Measurements from ENCODE around the gene CEP350. TPM values are rescaled to one million over a fixed set of nuclear protein-coding genes. Genes with fewer than 3 reads are reported as not detected.

Gene CEP350
- total and polyA plus RNA-seq, 2 donors from 2014 or later: 2.8 to 46.5 TPM

DNA sequence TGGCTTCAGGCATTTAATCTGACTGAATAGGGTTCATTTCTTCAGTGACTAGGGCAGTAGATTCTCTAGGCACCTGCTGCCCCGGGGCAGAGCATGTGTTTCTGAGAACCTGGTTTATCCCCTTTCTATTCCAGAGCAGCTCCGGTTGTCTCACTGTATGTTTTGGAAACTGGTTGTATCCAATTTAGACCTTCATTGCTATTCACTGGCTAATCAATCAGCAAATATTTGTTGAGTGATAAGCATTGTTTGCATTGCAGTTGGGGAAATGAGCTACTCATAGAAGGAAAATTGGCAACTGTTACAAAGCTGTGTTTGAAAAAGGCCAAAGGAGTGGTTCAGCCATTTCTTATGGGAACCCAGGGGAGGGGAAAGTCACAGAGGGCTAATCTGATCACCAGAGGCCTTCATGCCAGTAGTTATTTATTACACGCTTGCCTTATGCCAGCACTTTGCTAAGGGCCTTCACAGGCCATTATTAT lies 203.0 kb downstream of the CEP350 start:
- Histone ChIP-seq H3K9me3 (ENCODE audit: control insufficient read depth in 2 of 3, insufficient read depth in 1 of 3, low read length in 3 of 3) (no peaks in the 10 kb centered on the region), H3K36me3 (ENCODE audit: control insufficient read depth in 2 of 3, insufficient read depth in 3 of 3, low read length in 3 of 3) (no peaks in the 10 kb centered on the region), H3K27ac (ENCODE audit: low read depth in 2 of 2, low read length in 2 of 2) (no peak overlapping the region), H3K4me1 (ENCODE audit: control insufficient read depth in 2 of 3, insufficient read depth in 2 of 3, low read depth in 1 of 3, low read length in 3 of 3) (peaks cover 0 to 11% (median 10%) of the 10 kb centered on the region in 3 donors), H3K27me3 (ENCODE audit: control insufficient read depth, insufficient read depth, low read length) (no peaks in the 10 kb centered on the region), H3K4me3 (ENCODE audit: low read length in 3 of 3) (no peak overlapping the region), H3K9ac (ENCODE audit: low read length in 3 of 3) (no peak overlapping the region)
- DNase-seq (no peak), FAIRE-seq (no peak)
- TF ChIP-seq, protein P1, sequence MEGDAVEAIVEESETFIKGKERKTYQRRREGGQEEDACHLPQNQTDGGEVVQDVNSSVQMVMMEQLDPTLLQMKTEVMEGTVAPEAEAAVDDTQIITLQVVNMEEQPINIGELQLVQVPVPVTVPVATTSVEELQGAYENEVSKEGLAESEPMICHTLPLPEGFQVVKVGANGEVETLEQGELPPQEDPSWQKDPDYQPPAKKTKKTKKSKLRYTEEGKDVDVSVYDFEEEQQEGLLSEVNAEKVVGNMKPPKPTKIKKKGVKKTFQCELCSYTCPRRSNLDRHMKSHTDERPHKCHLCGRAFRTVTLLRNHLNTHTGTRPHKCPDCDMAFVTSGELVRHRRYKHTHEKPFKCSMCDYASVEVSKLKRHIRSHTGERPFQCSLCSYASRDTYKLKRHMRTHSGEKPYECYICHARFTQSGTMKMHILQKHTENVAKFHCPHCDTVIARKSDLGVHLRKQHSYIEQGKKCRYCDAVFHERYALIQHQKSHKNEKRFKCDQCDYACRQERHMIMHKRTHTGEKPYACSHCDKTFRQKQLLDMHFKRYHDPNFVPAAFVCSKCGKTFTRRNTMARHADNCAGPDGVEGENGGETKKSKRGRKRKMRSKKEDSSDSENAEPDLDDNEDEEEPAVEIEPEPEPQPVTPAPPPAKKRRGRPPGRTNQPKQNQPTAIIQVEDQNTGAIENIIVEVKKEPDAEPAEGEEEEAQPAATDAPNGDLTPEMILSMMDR (IDR thresholded peaks at IDR 0.05; ENCODE audit: borderline replicate concordance, extremely low read depth, insufficient read depth): no peak
- intact Hi-C loops (cut with DNase I): no loop called here

DNA sequence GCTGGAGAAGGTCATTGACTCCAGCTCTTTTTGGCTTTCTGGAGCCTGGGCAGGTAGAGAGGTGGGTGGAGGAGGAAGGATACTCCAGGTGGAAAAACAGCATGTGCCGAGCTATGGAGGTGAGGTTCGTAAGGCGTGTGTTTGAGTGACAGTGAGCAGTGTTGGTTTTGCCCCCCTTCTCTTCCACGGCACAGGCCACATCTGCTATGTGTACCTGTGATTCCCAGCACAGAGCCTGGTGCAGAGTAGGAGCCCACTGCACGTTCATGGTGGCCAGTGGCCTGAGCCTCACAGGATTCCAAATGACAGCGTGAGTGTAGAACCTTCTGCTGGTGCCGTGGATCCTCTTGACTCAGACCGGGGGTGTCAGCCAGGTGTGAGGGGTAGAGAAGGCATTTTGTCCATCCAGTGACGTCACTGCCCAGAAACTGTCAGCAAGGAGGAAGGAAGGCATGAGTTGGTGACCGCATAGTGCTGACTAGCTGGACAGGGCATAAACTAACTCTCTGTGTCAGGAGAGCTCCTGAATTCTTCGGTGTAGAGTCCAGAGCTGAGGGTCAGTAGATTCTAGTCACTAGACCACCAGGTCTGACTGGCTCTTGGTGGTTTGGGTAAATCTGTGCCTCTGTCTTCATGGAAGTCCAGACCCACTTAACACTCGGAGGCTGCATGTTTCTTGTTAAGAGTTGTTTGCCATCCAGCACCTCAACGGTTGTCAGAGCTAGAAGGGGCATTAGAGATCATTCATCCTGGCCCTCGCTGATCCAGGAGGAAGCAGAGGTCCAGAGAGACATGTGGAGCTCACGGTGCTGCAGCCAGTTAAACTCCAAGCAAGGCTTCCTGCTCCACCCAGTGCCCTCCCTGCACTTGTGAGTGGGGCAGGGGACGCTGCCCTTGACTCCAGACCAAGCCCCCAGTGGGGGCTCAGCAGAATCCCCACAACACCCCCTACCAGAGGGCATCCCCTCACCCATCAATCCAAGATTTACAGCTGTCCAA lies 203.8 kb downstream of the CEP350 start:
- Histone ChIP-seq H3K27ac (ENCODE audit: low read depth in 2 of 2, low read length in 2 of 2) (peak overlapping the region in 1 of 2 donors; percentile 2), H3K4me1 (ENCODE audit: control insufficient read depth in 2 of 3, insufficient read depth in 2 of 3, low read depth in 1 of 3, low read length in 3 of 3) (peaks cover 0 to 11% (median 10%) of the 10 kb centered on the region in 3 donors), H3K27me3 (ENCODE audit: control insufficient read depth, insufficient read depth, low read length) (no peaks in the 10 kb centered on the region), H3K36me3 (ENCODE audit: control insufficient read depth in 2 of 3, insufficient read depth in 3 of 3, low read length in 3 of 3) (no peaks in the 10 kb centered on the region), H3K9ac (ENCODE audit: low read length in 3 of 3) (no peak overlapping the region), H3K4me3 (ENCODE audit: low read length in 3 of 3) (no peak overlapping the region), H3K9me3 (ENCODE audit: control insufficient read depth in 2 of 3, insufficient read depth in 1 of 3, low read length in 3 of 3) (no peaks in the 10 kb centered on the region)
- no peak for FAIRE-seq
- intact Hi-C loops (cut with DNase I): no loop called here
- no peak for DNase-seq
- TF ChIP-seq, protein P1 (IDR thresholded peaks at IDR 0.05; ENCODE audit: borderline replicate concordance, extremely low read depth, insufficient read depth): no peak

DNA sequence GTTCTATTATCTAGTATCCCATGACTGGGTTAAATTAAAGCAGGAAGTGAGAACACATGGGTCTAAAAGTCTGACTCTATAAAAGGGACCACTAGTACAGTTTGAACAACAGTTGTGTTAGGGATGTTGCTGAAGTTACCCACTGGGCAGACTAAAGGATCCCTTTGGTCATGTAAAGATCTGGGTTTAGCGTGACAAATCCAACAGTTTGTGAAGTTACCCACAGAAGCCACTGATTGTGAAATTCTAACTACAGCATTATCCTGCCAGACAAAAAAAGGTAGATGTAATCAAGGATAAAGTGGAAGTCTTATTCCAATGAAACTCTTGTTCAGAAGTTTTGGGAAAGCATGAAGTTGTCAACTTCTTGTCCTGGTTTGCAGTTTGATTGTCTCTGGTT lies 205.7 kb downstream of the CEP350 start:
- no peaks in the 10 kb centered on the region for H3K9me3 ChIP-seq (ENCODE audit: control insufficient read depth in 2 of 3, insufficient read depth in 1 of 3, low read length in 3 of 3)
- no peaks in the 10 kb centered on the region for H3K36me3 ChIP-seq (ENCODE audit: control insufficient read depth in 2 of 3, insufficient read depth in 3 of 3, low read length in 3 of 3)
- H3K9ac ChIP-seq (ENCODE audit: low read length in 3 of 3): no peak overlapping the region
- TF ChIP-seq, protein P1 (IDR thresholded peaks at IDR 0.05; ENCODE audit: borderline replicate concordance, extremely low read depth, insufficient read depth): no peak
- intact Hi-C loops (cut with DNase I): no loop called here
- no peaks in the 10 kb centered on the region for H3K27me3 ChIP-seq (ENCODE audit: control insufficient read depth, insufficient read depth, low read length)
- DNase-seq: no peak
- H3K4me3 ChIP-seq (ENCODE audit: low read length in 3 of 3): no peak overlapping the region
- peaks cover 0 to 6% (median 6%) of the 10 kb centered on the region in 3 donors for H3K4me1 ChIP-seq (ENCODE audit: control insufficient read depth in 2 of 3, insufficient read depth in 2 of 3, low read depth in 1 of 3, low read length in 3 of 3)
- FAIRE-seq: no peak
- H3K27ac ChIP-seq (ENCODE audit: low read depth in 2 of 2, low read length in 2 of 2): no peak overlapping the region

All from kidney (tissue), 14 donors.